Left ventricle myocardium superior (tissue), 1 donor: Measurements from ENCODE around the gene ZMIZ1. TPM values are rescaled to one million over a fixed set of nuclear protein-coding genes. Genes with fewer than 3 reads are reported as not detected.
A peak's percentile ranks its signal among the peaks of the same experiment; 100 is the strongest.

Experiments
- ATAC-seq: fragments of 200-7000 bp; cut with Tn5 transposase; one replicate; pipeline ENCODE4 v1.9.1; 2020; ENCODE audit warnings: mild to moderate bottlenecking, moderate library complexity
- DNase-seq: peaks from one replicate; pipeline ENCODE4 v3.0.0-alpha.2; 2020
- intact Hi-C: fragments of 100-400 bp; cut with micrococcal nuclease; formaldehyde crosslinking; loops from one replicate; pipeline ENCODE4 v1.11.0; 2022
- total RNA-seq: library from RNA; stranded (reverse); fragmentation: NEBNext Ultra II Directional; extraction: Animal tissue kit (Norgen Biotek cat#: 25700); gene quantifications from one replicate; pipeline ENCODE4 v1.2.1, GENCODE V29; 2021
- donor health status: DM: no; HTN: yes; CAD: no; lungs with severe emphysema.

ZMIZ1 gene
- total RNA-seq, 1 donor from 2014 or later, result 49.5 TPM

DNA sequence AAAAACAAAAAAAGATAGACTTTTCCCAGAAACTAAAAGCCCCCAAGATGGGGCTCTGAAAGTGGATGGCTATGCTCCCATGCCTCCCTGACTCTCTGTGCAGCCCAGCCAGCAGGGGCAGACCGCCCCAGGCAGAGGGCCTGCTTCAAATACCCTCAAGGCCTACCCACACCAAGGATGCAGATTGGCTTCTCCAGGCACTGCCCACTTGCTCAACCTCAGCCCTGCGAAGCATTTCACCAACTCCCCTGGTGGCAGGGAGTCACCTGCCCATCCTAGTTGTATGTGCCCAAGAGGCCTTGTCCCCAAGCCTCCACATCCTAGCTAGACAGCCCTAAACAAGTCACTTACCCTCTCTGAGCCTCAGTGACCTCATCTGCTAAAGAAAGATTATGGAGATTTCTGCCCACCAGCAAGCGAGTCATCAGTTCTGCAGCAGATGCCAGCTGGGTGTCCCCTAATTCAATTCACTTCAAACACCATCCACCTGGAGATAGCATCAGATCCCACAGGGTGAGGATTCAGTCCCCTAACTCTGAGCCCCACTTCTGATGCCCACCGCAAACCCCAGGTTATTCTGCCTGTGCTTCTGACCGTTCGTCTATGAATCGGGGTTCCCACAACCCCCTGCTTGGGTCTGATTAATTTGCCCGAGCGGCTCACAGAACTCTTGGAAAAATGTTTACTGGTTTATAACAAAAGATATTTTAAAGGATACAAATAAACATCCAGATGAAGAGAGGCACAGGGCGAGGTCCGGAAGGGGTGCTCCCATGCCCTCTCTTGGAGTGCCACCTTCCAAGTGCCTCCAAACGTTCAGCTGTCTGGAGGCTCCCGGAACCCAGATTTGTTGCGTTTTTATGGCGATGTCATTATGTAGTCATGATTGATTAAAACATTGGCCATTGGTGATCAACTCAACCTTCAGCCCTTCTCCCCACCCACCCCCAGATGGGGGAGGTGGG lies 18.6 kb upstream of the ZMIZ1 start:
- no peak for ATAC-seq
- intact Hi-C loops, result no loop called here
- DNase-seq, result no peak

DNA sequence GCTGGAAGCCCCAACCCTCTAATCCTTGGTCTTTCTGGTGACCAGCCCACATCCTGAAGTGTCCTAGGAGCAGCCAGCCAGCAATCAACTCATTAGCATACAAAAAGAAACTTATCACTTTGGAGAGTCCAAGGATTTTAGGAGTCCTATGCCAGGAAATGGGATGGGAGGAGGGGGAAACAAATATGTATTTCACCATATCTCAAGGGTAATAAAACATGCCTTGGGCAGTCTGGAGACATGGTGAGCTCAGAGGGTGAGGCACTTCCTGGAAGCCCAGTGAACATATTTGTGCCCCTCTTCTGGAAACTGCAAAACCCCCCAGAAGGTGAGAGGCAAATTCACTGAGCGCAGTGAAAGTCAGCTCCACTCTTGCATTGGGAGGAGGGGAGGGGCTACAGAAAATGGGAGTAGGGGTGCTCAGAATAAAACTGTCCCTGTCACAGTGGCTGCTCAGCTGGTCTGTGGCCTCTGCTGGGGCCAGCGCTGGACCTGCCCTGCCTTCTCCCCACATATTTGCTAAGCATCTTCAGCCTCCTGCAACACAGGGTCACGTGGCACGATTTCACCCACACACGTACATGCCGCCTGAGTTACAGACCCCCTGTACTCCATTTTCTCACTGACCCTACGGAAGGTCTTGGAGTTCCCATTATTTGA lies 17.7 kb upstream of the ZMIZ1 start:
- intact Hi-C loops, result no loop called here
- no peak for DNase-seq
- no peak for ATAC-seq

DNA sequence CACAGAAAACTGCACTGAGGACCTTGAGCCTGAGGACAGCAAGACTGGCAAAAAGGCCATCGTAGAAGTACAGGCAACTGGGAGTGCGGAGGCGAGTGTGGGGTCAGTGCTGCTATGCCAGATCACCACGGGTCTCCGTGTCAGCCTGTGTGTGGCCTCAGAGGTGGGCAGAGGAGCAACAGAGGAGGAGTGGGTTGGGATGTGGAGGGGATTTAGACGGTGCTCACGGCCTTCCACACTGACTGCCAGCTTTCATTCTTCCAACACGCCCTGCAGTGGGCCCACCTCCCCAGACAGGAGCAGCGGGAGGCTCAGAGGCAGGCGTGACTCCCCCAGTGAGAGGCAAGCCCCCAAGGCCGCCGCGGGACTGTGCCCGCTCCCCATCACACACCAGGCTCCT lies 17.0 kb upstream of the ZMIZ1 start:
- ATAC-seq (no peak), DNase-seq (no peak)
- intact Hi-C loops, result no loop called here

DNA sequence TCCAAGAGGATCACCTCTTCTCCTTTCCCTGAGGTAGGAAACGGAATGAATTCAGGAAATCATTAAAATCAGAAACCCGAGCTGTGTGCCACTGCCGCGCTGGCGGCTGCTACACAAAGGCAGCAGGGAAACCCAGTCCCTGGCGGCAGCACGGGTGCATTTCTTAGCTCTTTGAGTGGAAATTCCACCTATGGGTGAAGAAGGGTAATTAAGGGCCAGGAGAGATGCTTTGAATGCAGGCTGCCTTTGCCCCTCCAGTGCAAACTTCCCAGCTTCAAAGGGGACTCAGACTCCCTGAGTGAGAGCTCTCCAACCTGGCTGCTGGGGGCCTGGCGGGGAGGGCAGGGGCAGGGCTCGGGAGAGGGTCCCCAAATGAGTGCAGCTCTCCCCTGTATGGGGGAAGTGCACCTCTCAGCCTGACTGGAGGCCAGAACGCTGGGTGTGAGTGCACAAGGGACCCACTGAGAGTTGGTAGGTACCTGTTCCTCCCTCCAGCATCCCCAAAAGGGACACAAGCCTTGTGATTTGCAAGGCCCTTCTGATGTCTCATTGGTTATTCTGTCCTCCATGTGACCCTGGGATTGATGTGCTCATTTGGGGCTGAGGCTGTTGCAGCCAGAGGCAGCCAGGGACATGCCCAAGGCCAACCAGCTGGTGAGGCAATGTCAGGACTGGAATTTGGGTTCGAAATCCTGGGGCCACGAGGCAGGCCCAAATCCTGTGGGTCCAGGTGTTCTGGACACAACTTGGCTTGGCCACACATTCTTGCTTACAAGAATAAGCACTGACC lies 16.3 kb upstream of the ZMIZ1 start:
- ATAC-seq, result no peak
- DNase-seq, result no peak
- intact Hi-C loops, result no loop called here

DNA sequence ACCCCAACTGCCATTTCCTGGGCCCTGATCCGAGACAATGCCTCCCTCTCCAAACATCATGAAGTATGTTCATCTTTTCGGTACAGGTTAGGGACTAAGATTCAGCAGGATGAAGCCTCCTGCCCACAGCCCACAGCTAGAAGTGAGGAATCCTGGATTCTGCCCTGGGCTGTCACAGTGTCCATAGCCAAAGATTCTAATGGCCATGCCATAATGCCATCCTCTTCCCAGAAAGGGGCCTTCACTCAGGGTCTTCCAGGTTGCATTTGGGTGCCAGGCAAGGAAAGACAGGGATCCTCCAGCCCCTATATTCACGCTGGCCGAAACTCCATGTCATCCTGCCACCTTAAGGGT lies 15.7 kb upstream of the ZMIZ1 start:
- intact Hi-C loops, result no loop called here
- DNase-seq, result no peak
- ATAC-seq, result no peak

DNA sequence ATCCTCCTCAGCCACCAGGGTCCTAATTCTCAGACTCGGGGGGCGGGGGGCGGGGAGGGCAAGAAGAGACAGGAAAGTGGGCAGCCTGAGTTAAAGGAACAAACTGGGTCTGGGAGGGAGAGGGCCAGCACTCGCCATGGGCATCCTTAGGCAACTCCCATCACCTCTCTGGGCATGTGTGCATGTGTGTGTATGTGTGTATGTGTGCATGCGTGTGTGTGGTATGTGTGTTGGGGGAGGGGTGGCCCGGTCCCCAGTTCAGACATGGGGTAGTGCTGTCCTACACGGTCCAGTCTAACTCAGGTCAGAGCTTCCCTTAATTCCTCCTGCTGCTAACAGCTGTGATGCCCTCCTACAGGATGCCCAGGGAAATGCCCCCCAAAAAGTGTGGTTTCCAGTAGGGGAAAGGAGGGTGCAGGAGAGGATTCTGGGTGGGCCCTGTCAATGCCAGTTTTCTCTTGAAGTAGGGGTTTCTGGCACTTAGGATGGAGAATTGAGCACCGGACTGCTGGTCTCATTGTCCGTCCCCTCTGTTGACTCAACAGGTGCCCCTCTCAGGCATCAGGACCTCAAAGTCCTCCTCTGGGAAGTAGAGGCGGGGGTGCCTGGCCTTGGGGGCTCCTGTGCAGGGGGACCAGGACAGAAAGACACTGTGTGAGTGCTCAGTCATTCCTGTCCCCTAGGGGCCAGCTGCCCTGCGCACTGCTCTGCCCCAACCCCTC lies 15.1 kb upstream of the ZMIZ1 start:
- no peak for ATAC-seq
- intact Hi-C loops, result no loop called here
- no peak for DNase-seq

DNA sequence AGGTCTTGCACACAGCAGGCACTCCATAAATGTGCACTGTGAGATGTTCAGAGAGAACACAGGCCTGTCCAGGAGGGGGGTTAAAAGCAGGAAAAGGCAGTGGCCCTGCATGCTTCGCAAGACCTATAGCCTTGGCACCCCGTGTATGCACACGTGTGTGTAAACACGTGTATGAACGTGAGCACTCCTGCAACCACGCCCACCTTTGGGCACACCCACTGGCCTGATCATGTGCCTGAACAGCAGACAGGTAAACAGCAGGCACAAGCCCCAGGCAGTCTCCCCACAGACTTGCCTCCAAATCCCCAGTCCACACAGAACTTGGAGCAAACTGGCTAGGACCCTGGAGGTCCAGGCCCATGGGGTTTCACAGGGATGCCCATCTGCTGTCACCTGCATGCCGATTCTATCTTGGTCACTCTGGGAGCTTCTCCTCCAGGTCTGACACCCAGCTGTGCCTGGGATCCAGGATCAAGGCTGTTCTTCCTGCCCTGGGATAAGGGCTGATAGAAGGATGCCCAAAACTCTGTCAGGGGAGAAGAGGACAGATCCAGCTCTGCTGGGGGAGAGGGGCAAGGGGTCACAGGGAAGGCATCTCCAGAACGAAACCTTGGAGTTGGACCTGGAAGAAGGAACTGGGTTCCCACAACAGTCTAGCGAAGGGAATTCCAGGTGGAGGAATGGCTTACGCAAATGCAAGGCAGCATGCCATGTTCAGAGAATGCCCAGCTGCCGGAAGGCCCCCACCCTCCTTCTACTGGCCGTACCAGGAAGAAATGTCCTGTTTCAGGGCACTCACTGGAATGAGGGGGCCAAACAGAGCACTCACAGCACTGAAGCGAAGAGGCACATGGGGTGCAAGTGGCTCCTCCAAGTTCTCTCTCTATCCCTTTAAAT lies 14.3 kb upstream of the ZMIZ1 start:
- ATAC-seq, result no peak
- intact Hi-C loops, result no loop called here
- DNase-seq, result no peak

DNA sequence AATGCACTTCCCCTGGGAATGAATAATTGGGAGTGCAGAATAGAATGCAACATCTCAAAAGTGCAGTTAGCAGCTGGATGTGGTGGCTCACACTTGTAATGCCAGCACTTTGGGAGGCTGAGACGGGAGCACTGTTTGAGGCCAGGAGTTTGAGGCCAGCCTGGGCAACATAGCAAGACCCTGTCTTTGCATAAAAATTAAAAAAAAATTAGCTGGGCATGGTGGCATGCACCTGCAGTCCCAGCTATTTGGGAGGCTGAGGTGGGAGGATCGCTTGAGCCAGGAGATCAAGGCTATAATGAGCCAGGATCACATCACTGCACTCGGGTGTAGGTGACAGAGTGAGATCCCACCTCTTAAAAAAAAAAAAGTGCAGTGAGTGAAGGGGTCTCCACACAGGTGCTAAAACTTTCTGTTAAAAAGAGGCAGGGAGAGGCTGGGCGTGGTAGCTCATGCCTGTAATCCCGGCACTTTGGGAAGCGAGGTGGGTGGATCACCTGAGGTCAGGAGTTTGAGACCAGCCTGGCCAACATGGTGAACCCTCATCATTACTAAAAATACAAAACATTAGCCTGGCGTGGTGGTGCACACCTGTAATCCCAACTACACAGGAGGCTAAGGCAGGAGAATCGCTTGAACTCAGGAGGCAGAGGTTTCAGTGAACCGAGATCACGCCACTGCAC lies 13.5 kb upstream of the ZMIZ1 start:
- DNase-seq (no peak), ATAC-seq (no peak)
- intact Hi-C loops, result no loop called here

DNA sequence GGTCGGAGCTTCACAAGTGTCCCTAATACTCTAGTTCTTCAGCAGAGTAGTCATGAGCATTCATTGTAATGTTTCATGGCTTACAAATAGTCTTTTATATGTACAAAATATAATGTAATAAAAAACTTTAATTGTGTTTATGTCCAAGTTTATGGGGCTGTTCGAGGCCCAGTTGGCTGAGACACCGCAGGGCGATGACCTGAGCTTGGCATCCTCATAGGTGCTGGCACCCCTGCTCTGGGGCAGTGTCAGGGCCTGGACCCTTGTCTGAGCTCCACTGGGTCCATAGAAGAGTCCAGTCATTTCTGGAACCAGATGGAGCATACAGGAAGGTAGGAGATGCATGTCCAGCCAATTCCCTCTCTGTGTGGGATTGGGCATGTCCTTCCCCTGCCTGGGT lies 12.9 kb upstream of the ZMIZ1 start:
- no peak for ATAC-seq
- intact Hi-C loops, result no loop called here

DNA sequence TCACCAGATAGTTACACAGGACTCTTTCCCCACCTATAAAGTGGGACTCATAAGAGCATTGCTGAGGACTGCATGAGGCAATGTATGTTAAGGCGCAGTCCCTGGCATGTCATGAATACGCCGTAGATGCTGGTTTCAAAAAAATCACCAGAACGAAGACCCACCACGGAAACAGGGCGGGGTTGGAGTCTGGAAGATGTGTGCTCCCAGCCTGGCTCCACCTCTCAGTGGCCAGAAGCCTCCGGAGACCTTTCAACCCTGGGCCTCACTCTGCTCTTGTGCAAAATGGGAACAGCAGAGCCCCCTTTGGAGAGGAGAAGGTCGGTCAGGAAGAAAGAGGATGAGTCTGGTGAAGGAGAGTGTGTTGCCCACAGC lies 12.4 kb upstream of the ZMIZ1 start:
- ATAC-seq (no peak), DNase-seq (no peak)
- intact Hi-C loops, result no loop called here

More for the DNA sequence above, 12.9 kb upstream of the ZMIZ1 start:
- DNase-seq, result no peak

DNA sequence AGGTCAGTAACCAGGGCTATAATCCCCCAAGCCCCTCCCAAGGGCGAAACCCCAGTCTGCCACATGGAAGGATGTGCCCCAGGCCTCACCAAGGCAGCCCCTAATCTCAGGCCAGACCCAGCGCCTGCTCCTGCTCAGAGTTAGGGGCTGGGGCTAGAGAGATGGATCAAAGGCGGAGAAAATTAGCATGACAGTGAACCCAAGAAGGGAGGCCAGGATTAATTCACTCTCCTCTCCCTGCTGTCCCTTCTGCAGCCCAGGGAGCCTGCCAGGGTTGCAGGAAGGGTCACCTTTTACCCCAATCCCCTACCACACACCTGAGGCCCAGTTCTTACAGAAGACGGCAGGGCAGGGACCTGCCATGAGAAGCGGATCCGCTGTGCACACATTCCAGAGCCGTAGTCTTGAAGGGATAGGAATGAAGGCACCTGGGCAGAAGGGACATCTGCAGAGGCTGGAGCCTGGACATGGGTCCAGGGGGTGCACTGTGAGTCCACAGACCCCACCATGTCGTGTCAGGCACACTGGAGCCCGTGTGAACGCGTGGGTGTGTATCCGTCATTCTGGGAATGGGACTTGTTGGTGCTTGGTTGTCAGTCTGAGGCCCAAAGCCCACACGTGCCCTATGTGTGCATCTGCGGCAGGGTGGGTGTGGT lies 11.9 kb upstream of the ZMIZ1 start:
- ATAC-seq (no peak), DNase-seq (no peak)
- intact Hi-C loops, result no loop called here

DNA sequence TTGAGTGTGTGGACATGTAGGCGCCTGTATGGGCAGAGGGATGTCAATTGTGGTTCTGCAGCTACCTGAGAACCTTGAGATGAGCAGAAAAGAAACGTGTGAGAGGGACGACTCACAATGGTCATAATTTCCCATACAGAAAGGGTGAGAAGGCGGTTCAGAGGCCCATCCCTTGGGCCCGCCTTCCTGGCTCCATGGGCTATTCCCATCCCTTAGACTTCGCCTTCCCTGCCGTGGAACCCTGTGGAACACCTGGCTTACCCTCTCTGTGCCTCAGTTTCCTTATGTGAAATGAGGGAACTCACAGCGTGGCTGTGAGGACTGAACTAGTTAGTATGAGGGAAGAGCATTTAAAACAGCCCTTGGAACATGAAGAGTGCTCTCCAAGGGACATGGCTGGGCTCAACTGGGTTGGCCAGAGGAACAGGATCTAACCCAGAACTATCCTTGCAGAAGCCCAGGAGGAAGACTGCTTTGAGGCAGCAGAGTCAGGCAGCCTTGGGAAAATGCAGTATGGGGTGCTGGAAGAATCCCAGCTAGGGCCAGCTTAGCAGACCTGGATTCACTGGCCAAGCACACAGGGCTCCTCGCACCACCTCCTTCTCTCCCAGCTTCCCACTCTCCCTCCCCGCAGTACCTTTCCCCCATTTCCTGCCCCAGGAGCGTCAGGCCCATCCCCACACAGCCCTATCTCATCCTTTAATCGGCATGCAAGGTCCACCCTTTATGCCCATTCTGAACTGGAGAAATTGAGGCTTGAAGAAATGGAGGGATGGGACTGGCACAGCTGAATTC lies 11.1 kb upstream of the ZMIZ1 start:
- intact Hi-C loops, result no loop called here
- DNase-seq, result no peak
- no peak for ATAC-seq

DNA sequence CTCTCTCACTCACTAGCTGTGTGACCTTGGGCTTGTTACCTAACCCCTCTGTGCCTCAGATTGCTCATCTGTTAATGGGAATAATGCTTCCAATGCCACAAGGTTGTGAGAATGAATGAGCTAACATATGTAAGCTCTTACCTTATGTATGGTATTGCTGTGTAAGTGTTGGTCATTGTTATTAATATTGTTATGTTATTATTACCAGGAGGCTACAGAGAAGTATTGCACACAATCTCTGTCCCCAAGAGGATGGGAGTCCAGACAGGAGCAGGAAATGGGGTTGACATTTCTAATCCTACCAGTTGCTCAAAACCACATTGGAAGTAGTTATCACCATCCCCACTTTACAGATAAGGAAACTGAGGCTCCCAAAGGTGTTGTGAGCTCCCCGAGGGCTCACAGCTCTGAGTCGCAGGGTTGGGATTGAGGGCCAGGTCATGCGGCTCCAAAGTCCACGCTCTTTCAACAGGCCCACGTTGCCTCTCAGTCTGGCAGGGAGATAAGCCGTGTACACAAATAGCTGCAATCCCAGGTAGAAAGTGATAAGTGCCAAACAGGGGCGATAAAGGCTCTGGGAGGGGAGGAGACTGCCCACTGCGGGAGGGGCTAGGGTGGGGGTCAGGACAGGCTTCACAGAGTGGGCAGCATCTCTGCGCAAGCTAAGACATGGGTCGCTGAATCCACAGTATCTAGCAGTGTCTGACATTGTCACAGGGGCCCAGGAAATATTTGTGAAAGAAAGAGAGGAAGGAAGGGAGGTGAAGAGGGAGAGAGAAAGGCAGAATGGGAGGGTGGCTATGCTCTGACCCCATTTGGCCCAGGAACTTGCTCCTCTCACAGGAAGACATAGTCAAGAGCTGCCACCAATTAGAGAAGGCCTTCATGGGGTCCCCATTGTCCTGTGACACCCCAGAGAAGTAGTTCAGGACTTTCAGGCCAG lies 9.6 kb upstream of the ZMIZ1 start:
- ATAC-seq (peak; percentile 67), DNase-seq (peak; percentile 2)
- intact Hi-C loops, result no loop called here

DNA sequence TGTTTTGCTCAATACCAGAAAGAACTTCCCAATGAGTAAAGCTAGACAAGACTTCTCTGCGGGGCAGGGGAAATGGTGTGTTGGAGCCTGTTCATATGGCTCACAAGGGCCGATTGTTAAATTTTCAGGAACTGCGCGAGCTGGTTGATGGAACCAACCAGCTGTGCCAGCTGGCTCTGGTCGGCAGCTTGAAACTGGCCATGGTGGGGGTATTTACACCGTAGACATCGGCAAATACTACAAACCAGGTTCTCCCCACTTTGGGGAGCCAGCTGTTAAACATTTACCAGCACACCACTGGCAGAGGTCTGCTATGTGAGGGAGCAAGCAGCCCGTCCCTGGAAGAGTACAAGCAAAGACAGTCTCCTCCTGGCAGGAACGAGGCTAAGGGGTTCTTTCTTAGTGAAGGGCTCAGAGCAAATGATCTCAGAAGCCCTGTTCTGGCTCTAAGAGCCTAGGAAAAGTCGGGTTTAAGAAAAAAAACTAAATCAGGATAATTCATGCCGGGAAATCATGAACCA lies 8.8 kb upstream of the ZMIZ1 start:
- DNase-seq, result peak; percentile 24
- ATAC-seq, result peak; percentile 8
- intact Hi-C loops, result loop anchor here (10.0 kb wide), 1 partner anchor 85 kb away; no protein-coding TSS in a partner anchor

DNA sequence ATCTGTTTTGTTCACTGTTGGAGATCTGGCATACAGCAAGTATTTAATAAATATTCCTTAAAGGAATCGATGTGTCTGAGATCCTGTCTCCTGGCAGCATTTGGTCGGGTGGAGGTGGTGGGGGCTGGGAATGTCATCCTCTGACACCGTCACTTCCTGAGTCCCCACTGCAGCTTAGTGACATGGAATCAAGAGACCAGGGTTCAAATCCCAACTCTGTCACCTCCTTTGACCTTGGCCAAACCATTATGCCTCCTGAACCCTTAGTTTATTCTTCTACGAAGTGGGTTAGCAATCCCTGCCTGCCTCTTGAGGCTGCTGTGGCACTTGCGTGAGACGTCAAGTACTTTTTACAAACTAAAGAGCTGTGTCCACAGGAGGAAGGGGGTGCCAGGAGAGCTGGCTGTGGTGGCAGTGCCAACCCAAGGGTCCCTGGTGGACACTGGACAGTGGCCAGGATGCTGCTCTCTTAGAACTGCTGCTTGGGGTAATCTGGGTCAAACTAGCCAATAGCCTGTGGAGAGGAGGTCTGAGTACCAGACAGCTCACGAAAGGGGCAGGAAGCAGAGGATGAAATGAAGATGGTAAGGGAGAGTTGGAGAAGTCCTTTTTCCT lies 8.0 kb upstream of the ZMIZ1 start:
- intact Hi-C loops, result loop anchor here (10.0 kb wide), 1 partner anchor 86 kb away; no protein-coding TSS in a partner anchor
- ATAC-seq (no peak), DNase-seq (no peak)
